GM19193 (cell line): ENCODE measurements around the gene C19orf25.

Experiments used
- POLR2A ChIP-seq: IDR thresholded peaks from 4 replicates; pipeline ENCODE4 v1.6.1; 2011; ENCODE audit not compliant: insufficient read depth, insufficient read length; ENCODE audit errors: extremely low read depth

Gene C19orf25

DNA sequence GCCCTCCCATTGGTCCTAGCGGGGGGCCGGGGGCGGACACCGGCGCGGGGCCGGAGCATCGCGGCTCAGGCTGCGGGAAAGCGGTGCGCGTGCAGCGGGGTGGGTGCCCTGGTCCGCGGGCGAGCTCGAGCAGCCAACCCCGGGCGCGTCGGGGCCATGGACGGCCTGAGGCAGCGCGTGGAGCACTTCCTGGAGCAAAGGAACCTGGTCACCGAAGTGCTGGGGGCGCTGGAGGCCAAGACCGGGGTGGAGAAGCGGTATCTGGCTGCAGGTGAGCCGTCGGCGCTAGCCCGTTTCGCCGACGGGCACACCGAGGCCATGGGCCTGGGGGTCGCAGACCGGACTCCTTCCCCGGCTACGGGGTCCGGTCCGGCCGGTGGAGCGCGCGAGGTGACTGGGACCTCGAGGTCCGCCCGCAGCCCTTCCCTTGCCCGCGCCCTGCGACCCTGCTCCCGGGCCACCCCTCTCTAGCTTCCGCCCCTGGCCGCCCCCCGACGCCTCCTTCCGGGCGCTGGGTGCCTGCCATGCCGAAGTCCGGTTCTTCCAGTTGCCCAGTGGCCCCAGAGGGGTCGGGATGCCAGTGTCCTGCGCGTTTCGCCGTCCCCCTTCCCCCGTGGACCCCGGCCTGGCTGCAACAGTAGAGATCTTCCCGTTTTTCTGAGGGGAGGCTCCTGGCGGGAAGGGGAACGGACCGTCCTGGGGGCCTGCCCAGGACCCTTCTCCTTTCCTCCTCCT, 12.3 kb upstream of the C19orf25 start, which contains the start of gene REEP6:
Gene REEP6 (plus strand): TSS at position 68 of the 735 bp plus-strand sequence. CDS start 89 bp downstream, at position 157.
- TF ChIP-seq POLR2A: no peak

DNA sequence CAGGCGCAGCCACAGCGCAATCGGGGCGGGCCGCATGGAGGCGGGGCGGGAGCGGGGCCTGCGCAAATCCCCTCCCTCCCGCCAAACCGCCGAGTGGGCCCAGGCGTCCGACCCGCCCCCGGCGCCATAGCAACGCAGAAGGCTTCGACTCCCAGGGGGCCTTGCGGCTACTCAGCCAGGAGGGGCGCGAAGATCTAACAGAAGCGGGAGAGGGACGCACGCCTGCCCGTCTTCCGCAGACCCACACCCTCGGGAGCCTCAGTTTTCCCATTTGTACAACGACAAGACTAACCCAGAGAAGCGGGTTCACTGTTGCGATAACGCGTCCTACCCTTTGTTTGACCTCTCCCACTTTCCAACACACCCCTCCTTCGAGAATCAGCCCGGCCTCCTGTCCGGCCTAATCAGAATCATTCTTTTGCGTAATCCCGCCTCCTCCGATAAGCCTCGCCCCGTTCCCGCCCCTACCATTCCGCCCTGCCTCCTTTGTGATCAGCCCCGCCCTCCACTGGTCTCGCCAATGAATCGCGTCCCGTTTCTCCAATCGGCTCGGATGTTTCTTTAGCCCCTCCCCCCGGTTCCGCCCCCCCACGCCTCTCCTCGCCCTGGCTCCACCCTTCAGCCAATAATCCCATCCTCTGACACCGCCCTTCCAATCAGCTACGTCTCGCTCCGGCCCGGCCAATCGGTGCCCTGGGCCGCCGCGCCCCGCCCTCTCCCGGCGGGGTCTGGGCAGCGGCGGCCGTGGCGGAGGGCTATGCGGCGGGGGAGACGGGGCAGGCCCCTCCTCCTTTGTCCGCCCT, 11.5 kb upstream of the C19orf25 start, which contains the start of gene PCSK4:
Gene PCSK4 (minus strand): TSS at position 40 of the 803 bp plus-strand sequence. CDS start 4 bp downstream, at position 36.
- TF ChIP-seq POLR2A: no peak

DNA sequence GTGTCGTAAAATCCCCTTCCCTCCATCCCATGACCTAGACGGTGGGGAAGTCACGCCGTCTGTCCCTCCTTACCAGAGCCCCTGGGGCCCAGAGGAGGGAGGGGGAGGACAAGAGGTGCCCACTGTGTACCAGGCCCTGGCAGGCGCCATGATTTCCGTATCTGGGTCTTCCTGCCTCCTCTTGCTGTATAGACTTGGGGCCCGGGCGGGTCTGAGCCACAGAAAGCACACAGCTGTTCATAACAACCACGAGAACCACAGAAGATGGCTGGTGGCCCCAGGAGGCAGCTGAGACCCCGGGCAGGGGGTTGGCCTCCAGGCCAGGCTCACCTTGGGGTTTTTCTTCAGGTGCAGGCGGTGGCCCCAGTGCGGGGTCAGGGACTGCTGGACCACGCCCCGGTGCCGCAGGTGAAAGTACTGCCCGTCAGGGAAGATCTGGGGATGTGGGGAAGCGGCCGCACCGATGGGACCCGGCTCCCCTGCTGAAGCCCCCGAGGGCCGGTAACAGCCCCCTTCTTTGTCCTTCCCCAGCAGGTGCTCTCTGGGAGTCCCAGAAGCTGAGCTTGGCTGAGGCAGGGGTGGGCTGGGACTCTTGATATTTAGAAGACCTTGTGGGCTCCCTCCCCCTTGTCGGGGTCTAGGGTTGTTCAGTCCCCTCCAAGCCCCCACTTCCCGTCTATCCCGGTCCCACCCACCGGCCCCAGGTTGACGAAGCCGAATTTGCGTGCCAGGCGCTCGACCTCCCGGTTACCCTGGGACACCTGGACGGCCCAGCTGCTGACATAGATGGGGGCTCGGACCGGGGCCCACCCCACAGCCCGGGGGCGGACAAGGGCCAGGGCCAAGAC, 10.7 kb upstream of the C19orf25 start:
- peak; percentile 34 for TF ChIP-seq POLR2A

DNA sequence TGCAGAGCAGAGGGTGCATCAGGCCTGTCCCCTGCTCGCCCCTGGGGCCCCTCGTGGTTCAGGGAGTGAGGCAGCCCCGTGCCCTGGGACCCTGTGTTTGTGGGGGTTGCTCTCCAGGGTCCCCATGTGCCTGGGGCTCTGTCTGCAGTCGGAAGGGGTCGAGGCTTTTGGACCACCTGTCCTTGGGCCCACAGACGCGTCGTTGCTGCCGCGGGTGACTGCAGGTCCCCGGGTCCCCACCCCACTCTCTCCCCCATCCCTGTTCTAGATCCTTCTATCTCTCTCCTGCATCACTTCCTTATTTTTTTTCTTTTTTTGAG, 9.2 kb upstream of the C19orf25 start:
- no peak for TF ChIP-seq POLR2A

DNA sequence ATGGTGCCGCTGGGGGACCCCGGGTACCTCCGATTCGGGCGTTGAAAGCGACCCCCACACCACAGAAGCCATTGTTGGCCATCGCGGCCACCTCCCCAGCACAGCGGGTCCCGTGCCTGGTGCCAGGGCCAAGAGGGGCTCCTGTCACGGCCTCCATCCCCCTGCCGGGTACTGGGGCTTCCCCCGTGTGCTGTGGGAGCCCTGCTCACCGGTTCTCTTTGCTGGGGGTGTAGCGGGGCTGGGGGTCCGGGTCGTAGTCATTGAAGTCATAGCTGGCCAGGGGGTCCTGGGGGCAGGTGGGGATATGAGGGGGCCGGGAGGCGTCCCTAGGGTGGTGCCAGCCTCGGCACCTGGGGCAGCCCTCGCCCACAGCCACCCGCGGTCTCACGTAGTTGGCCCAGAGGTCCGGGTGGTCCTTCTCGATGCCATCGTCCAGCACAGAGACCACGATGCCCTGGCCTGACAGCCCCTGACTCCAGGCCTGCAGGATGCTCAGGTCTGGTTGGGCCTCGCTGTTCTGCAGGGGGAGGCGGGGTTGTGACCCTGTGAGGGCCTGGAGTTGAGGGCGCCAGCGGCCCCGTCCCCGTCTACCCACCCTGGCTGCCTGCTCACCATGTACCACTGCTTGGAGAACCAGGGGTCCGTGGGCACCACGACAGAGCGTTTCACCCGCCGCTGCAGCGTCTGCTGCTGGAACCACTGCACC, 8.7 kb upstream of the C19orf25 start:
- TF ChIP-seq POLR2A: no peak

DNA sequence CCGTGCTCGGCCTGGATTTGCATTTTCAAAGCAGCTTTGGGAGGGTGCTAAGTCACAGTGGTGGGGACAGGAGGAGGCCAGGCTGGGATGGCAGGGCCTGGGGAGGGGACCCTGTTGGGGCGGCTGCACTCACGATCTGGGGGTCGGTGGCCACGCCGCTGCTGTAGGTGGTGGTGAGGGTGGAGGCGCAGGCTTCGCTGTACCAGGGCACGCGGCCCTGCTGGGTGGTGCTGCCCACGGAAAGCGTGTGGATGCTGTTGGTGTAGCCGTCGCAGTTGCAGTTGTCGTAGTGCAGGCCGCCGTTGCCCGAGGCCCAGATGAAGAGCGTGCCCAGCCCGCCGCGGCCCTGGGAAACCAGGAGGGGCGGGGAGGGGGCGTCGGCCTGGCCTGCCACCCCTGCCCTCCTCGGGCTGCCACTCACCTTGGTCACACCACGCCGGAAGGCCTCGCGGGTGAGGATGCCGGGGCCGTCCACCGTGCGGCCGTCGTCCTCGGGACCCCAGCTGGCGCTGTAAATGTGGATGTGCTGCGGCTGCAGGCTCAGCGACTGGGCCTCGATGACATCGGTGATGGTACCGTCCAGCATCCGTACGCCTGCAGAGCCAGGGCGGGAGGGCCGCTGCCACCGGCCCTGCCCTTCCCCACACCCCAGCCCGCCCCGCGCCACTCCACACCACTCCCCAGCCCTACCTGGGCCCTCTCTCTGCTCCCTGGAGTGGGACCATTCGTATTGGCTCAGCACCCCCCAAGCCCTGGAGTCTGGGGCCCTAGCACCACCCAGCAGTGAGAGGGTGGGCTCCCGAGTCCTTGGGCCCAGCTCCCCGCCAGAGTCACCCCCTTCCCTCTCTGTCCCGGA, 7.9 kb upstream of the C19orf25 start:
- no peak for TF ChIP-seq POLR2A

DNA sequence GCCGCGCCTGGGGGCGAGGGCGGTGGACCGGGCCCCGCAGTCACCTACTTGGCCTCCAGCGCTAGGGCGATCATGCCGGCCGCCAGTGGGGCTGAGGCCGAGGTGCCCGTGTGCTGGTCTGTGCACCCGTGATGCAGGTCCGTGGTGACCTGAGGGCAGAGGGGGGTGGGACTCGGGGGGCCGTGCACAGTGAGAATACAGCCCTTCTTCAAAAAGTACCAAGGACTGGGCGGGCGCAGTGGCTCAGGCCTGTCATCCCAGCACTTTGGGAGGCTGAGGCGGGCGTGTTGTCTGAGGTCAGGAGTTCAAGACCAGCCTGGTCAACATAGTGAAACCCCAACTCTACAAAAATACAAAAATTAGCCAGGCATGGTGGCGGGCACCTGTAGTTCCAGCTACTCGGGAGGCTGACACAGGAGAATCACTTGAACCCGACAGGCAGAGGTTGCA, 5.0 kb upstream of the C19orf25 start:
- no peak for TF ChIP-seq POLR2A

DNA sequence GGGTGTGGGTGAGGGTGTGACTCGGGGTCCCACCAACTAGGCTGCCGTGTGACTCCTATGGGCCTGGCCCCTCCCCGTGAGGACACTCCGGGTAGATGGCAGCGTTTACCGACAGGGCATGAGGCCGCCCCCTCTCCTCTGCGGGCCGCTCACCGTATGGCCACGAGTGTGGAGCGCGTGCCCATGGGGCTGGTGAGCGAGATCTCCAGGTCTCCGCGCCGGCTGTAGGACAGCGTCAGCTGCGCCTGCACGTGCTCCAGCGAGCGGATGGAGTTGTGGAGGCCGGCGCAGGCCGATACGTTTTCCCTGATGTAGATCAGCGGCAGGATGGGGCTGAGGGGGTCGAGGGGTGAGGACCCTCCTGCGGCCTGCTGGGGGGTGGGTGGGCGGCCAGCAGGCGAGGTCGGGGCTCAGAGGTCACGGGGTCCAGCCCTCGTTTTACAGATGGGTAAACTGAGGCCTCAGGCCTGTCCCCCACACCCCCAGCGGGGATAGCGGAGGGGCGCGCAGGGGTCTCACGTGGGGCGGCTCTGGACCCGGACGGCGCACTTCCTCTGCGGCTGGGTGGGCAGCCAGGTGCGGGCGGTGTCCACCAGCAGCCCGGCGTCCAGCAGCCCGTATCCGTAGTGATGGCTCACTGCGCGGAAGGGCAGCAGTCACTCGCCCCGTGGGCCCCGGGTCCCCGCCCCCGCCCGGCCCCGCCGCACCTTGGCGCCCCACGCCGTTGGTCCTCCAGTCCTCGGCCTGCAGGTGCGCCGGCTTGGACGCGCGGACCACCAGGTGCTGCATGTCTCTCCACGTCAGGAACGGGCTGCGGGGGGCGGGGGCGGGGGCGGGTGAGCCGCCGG, 4.3 kb upstream of the C19orf25 start:
- TF ChIP-seq POLR2A: no peak

DNA sequence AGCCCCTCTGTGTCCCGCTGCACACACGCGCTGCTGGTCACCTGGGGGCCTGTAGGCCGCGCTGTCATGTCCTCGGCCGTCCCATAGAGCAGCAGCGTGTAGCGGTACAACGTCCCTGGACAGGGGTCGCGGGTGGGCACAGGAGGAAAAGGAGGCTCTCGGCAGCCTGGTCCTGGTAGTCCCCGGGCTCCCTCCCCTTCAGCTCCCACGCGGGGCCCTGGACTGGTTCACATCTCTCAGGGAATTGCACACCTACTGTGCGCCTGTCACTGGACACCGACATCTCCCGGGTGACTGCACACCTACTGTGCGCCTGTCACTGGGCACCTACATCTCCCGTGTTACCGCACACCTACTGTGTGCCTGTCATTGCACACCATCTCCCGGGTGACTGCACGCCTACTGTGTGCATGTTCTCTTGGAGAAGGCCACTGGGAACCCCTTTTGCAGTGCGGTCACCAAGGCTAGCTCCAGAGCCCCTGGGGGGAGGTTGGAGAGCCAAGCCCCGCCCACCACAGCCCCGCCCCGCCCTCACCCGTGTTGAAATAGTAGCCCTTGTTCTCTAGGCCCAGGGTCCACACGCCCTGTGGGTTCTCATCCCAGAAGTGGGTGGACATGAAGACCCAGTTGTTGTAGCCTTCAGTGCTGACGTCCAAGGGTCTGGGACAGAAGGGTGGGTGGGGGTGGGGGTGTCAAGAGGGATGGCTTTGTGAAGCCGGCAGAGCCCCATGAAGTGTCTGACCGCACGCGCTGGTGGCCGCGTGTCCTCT, 3.5 kb upstream of the C19orf25 start:
- no peak for TF ChIP-seq POLR2A

DNA sequence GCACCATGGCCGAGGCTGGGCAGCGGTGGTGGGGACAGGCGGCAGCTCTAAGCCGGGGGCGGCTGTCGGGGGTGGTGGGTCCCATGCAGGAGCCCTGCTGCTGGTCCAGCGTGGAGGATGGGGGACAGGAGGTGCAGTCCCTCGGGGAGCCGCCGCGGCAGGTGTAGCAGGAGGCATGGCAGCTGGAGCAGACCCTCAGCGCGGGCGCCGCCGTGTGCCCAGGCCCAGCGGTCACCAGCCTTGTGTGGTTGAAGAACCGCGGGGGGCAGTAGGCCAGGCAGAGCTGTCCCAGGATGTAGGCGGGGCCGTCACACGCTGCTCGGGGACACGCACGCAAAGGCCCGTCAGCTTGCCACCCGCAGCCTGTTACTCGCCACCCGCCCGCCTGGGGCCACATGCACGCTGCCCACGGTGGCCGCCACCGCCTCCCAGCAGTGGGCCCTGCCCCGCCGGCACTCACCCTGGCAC, 2.9 kb upstream of the C19orf25 start:
- no peak for TF ChIP-seq POLR2A

DNA sequence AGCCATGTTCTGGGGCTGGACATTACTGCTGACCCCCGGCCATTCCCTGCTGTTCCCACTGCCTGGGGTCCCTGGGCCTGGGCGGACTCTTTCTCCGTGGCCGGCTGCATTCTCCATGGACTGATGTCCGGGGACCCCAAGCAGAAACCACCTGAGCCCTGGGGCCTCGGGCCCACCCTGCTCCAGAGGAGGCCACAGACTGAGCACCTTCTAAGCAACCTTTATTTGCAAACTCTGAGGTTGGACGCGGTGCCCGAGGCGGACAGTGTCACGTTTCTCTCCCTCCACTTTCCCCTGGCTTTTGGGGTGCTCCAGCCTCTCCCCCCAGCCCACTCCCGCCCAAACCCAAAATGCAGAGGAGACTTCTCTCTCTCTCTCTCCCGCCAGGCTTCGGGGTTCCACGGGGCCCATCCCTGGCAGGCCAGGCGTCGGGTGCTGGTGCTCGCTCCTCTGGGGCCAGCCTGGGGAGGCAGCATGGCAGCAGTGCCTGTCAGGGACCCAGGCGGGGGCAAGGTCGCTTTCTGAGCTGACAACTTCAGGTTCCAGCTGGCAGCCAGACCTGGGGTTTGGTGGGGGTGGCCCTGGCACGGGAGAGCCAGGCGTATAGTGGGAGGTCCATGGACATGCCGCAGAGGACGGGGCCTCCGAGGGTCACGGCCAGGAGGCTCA, 2.3 kb upstream of the C19orf25 start:
- no peak for TF ChIP-seq POLR2A
